ENCODE data around the gene SSC4D.

Gene SSC4D

GRCh38 chr7:76340617-76341131, 68.8 kb downstream of the SSC4D start:
- no peak for TF ChIP-seq FOXP2 (optimal IDR thresholded peaks at IDR 0.05; ENCODE audit: borderline replicate concordance, extremely low read depth, extremely low read length, insufficient read depth)
- TF ChIP-seq REST (IDR thresholded peaks at IDR 0.05; ENCODE audit: insufficient read depth in 1 of 2, low read depth in 2 of 2, low read length in 2 of 2) = no peak
- TF ChIP-seq POLR2AphosphoS5 (IDR thresholded peaks at IDR 0.05; ENCODE audit: low read depth, low read length) = no peak
- TF ChIP-seq SIN3A (IDR thresholded peaks at IDR 0.05; ENCODE audit: borderline replicate concordance, insufficient read depth, low read length) = no peak
- TF ChIP-seq TAF1 (IDR thresholded peaks at IDR 0.05; ENCODE audit: borderline replicate concordance, insufficient read depth, low read length) = no peak
